H1 (cell line): Measurements from ENCODE around the gene SPRN. TPM values are rescaled to one million over a fixed set of nuclear protein-coding genes. Genes with fewer than 3 reads are reported as not detected.

Source experiments
- CTCF ChIA-PET: fragments of 300-600 bp; sonication (Branson Sonifier 250); formaldehyde crosslinking; loops from one replicate; lab custom pipeline; 2021; ENCODE audit not compliant: partially characterized antibody; lab: Charles Lee
- POLR2A ChIA-PET: fragments of 300-600 bp; sonication (Branson Sonifier 250); formaldehyde crosslinking; loops from one replicate; lab custom pipeline; 2021; ENCODE audit warnings: inconsistent platforms; ENCODE audit not compliant: partially characterized antibody; lab: Charles Lee
- DNase-seq, 2 experiments: peaks; one replicate each; pipeline versions ENCODE4 v3.0.0 to v3.0.0-alpha.2; 2010 to 2022; ENCODE audit warnings: low spot score in 2 of 2, low read depth in 1 of 2, mixed read lengths in 1 of 2
- FAIRE-seq: peaks from 2 replicates; lab custom pipeline; 2011; peaks lifted over from hg19 to GRCh38; lab: Jason Lieb, UNC
- H2AFZ ChIP-seq: 2 replicates; pipeline ENCODE4 v1.8.1; 2012; ENCODE audit warnings: low read length, inconsistent platforms
- H2AK5ac ChIP-seq: 2 replicates; pipeline ENCODE4 v1.6.1; 2013; ENCODE audit warnings: low read depth, low read length
- H2BK120ac ChIP-seq: replicated peaks from 2 replicates; pipeline ENCODE3; 2013; ENCODE audit warnings: low read depth, low read length, inconsistent platforms
- H2BK12ac ChIP-seq: 2 replicates; pipeline ENCODE4 v1.6.1; 2013; ENCODE audit warnings: low read depth, low read length
- H2BK15ac ChIP-seq: 2 replicates; pipeline ENCODE4 v1.6.1; 2013; ENCODE audit warnings: low read length
- H2BK20ac ChIP-seq: 2 replicates; pipeline ENCODE4 v1.6.1; 2013; ENCODE audit warnings: low read length
- H2BK5ac ChIP-seq: 2 replicates; pipeline ENCODE4 v1.6.1; 2013; ENCODE audit warnings: low read depth, low read length
- H3K14ac ChIP-seq: 2 replicates; pipeline ENCODE4 v1.6.1; 2013; ENCODE audit warnings: inconsistent platforms; ENCODE audit not compliant: insufficient read length
- H3K18ac ChIP-seq: 2 replicates; pipeline ENCODE4 v1.6.1; 2013; ENCODE audit warnings: low read length; ENCODE audit errors: extremely low read depth
- H3K23ac ChIP-seq: 2 replicates; pipeline ENCODE4 v1.6.1; 2013; ENCODE audit warnings: inconsistent platforms; ENCODE audit not compliant: insufficient read length
- H3K23me2 ChIP-seq: 2 replicates; pipeline ENCODE4 v1.6.1; 2013; ENCODE audit warnings: low read depth, low read length
- H3K27ac ChIP-seq: 2 replicates; pipeline ENCODE4 v1.6.1; 2011; ENCODE audit warnings: low read depth, low read length, inconsistent platforms
- H3K27me3 ChIP-seq, 4 experiments: replicated peaks in 1 of 4; 1 replicate in 1 of 4; 2 replicates in 3 of 4; pipeline versions ENCODE4 v1.6.1 to v1.8.1; 2011 to 2013; ENCODE audit warnings: low read length in 3 of 4, mild to moderate bottlenecking in 3 of 4, inconsistent platforms in 2 of 4, mixed read lengths in 2 of 4, moderate library complexity in 1 of 4; ENCODE audit not compliant: control insufficient read depth in 3 of 4, insufficient read depth in 3 of 4; ENCODE audit errors: extremely low read depth in 1 of 4
- H3K36me3 ChIP-seq, 4 experiments: 2 replicates each; pipeline versions ENCODE4 v1.6.1 to v1.8.1; 2011 to 2013; ENCODE audit warnings: mild to moderate bottlenecking in 4 of 4, low read length in 3 of 4, moderate library complexity in 2 of 4, control low read depth in 1 of 4, inconsistent platforms in 1 of 4; ENCODE audit not compliant: insufficient read depth in 4 of 4, control insufficient read depth in 2 of 4
- H3K4ac ChIP-seq: replicated peaks from 2 replicates; pipeline ENCODE3; 2013; ENCODE audit warnings: low read length, low read depth, mixed read lengths, inconsistent platforms; ENCODE audit not compliant: insufficient read length
- H3K4me1 ChIP-seq, 4 experiments: replicated peaks in 1 of 4; 1 replicate in 1 of 4; 2 replicates in 3 of 4; pipeline versions ENCODE4 v1.6.1 to v1.8.1; 2011 to 2013; ENCODE audit warnings: low read length in 3 of 4, inconsistent platforms in 2 of 4, mixed read lengths in 1 of 4; ENCODE audit not compliant: insufficient read depth in 4 of 4, control insufficient read depth in 3 of 4
- H3K4me2 ChIP-seq, 2 experiments: 2 replicates each; pipeline versions ENCODE4 v1.6.1 to v1.8.1; 2011 to 2013; ENCODE audit warnings: low read depth in 2 of 2, low read length in 2 of 2, control low read depth in 1 of 2, inconsistent platforms in 1 of 2, mild to moderate bottlenecking in 1 of 2; ENCODE audit not compliant: insufficient read depth in 1 of 2
- H3K4me3 ChIP-seq, 4 experiments: fragments of 200-600, 300-600 bp in 1 of 4; sonication (generic), shearing (Covaris generic), sonication (Bioruptor Twin) in 1 of 4; 2 replicates each; pipeline versions ENCODE4 v1.5.1 to v1.8.1; 2011 to 2016; ENCODE audit warnings: low read length in 4 of 4, low read depth in 3 of 4, control low read depth in 2 of 4, inconsistent platforms in 2 of 4, mild to moderate bottlenecking in 2 of 4, mixed read lengths in 1 of 4, moderate library complexity in 1 of 4; ENCODE audit not compliant: insufficient read depth in 2 of 4; ENCODE audit errors: extremely low read depth in 1 of 4
- H3K56ac ChIP-seq: replicated peaks from 2 replicates; pipeline ENCODE3; 2013; ENCODE audit warnings: low read depth, mild to moderate bottlenecking, mixed read lengths, low read length, inconsistent platforms; ENCODE audit not compliant: insufficient read length
- H3K79me1 ChIP-seq: 2 replicates; pipeline ENCODE4 v1.6.1; 2013; ENCODE audit warnings: low read depth, low read length, control low read depth
- H3K79me2 ChIP-seq, 2 experiments: 2 replicates each; pipeline versions ENCODE4 v1.6.1 to v1.8.1; 2012 to 2013; ENCODE audit warnings: low read length in 2 of 2, mild to moderate bottlenecking in 2 of 2, inconsistent platforms in 1 of 2; ENCODE audit not compliant: insufficient read depth in 2 of 2, control insufficient read depth in 1 of 2
- H3K9ac ChIP-seq, 4 experiments: replicated peaks in 1 of 4; 1 replicate in 1 of 4; 2 replicates in 3 of 4; pipeline versions ENCODE4 v1.6.1 to v1.8.1; 2011 to 2013; ENCODE audit warnings: low read depth in 3 of 4, low read length in 3 of 4, control low read depth in 2 of 4, mild to moderate bottlenecking in 2 of 4, moderate library complexity in 2 of 4, inconsistent platforms in 1 of 4; ENCODE audit errors: extremely low read depth in 1 of 4
- H3K9me3 ChIP-seq, 2 experiments: 2 replicates each; pipeline versions ENCODE4 v1.6.1 to v1.8.1; 2012 to 2013; ENCODE audit warnings: mild to moderate bottlenecking in 2 of 2, moderate library complexity in 2 of 2, control low read depth in 1 of 2, inconsistent platforms in 1 of 2, low read depth in 1 of 2, low read length in 1 of 2, mixed read lengths in 1 of 2; ENCODE audit not compliant: insufficient read depth in 2 of 2
- H4K20me1 ChIP-seq, 2 experiments: replicated peaks in 1 of 2; 2 replicates each; pipeline versions ENCODE3 to v1.8.1; 2011 to 2013; ENCODE audit warnings: inconsistent platforms in 2 of 2, low read length in 2 of 2, mild to moderate bottlenecking in 1 of 2; ENCODE audit not compliant: insufficient read depth in 2 of 2, control insufficient read depth in 1 of 2
- H4K5ac ChIP-seq: 2 replicates; pipeline ENCODE4 v1.6.1; 2013; ENCODE audit warnings: low read length, low read depth, mixed read lengths, inconsistent platforms; ENCODE audit not compliant: insufficient read length
- H4K8ac ChIP-seq: 2 replicates; pipeline ENCODE4 v1.8.0; 2013; ENCODE audit warnings: mild to moderate bottlenecking, moderate library complexity, low read length, inconsistent platforms; ENCODE audit not compliant: insufficient read depth; ENCODE audit errors: extremely low read depth
- H4K91ac ChIP-seq: replicated peaks from 2 replicates; pipeline ENCODE3; 2013; ENCODE audit warnings: low read length, mixed read lengths, inconsistent platforms; ENCODE audit not compliant: insufficient read length
- CTBP2 ChIP-seq: IDR thresholded peaks from 2 replicates; pipeline ENCODE4 v1.7.0; 2011; ENCODE audit warnings: borderline replicate concordance, mild to moderate bottlenecking, moderate library complexity, mixed read lengths, low read length; ENCODE audit not compliant: insufficient read depth, insufficient read length
- FOSL1 ChIP-seq: IDR thresholded peaks from 2 replicates; pipeline ENCODE4 v1.6.1; 2011; ENCODE audit warnings: mild to moderate bottlenecking, low read depth, low read length, moderate library complexity; ENCODE audit not compliant: insufficient read depth
- JUN ChIP-seq: IDR thresholded peaks from 2 replicates; pipeline ENCODE4 v1.6.1; 2011; ENCODE audit warnings: low read depth, mild to moderate bottlenecking, improper control_type of control experiment, low read length
- KDM4A ChIP-seq: IDR thresholded peaks from one replicate; pipeline ENCODE4 v1.7.1; 2012; ENCODE audit warnings: low read depth, mild to moderate bottlenecking, moderate library complexity, low read length, inconsistent platforms; ENCODE audit not compliant: severe bottlenecking
- KDM5A ChIP-seq: fragments of 200-600 bp; IDR thresholded peaks from 2 replicates; pipeline ENCODE4 v1.7.1; 2012; ENCODE audit warnings: mild to moderate bottlenecking, low read length, inconsistent platforms, mixed read lengths
- SP4 ChIP-seq: IDR thresholded peaks from 2 replicates; pipeline ENCODE4 v1.6.1; 2012; ENCODE audit warnings: low read length, inconsistent platforms
- TAF7 ChIP-seq: optimal IDR thresholded peaks from 2 replicates; pipeline ENCODE3; 2011; ENCODE audit warnings: low read depth, mild to moderate bottlenecking, inconsistent platforms, low read length, moderate library complexity, borderline replicate concordance
- TEAD4 ChIP-seq: IDR thresholded peaks from 2 replicates; pipeline ENCODE4 v1.6.1; 2012; ENCODE audit warnings: low read depth, low read length, inconsistent platforms, mixed read lengths
- WGBS, 2 experiments: shearing (Covaris generic) in 1 of 2; methylation state at CpG; one replicate each; pipeline versions ENCODE4 v1.1.6 to v1.1.7; 2013 to 2015; ENCODE audit warnings: low lambda C conversion rate in 2 of 2, mixed read lengths in 2 of 2, inconsistent platforms in 1 of 2, low coverage in 1 of 2, missing lambda C conversion rate in 1 of 2; ENCODE audit not compliant: insufficient replicate concordance in 2 of 2, insufficient coverage in 1 of 2, insufficient read length in 1 of 2; ENCODE audit errors: extremely low coverage in 1 of 2, missing lambda C conversion rate in 1 of 2; 5-methylcytosine and 5-hydroxymethylcytosine counted together
- polyA plus RNA-seq, 7 experiments: library from polyadenylated mRNA; depleted of rRNA in 3 of 7; stranded (reverse) in 5 of 7; unstranded in 2 of 7; fragments of >200 nt in 5 of 7; fragments of 200-250 nt in 2 of 7; gene quantifications; 1 replicate in 5 of 7; 2 replicates in 1 of 7; 4 replicates in 1 of 7; pipeline versions ENCODE4 v1.2.1 to v1.2.3, GENCODE V29; 2011 to 2013; ENCODE audit warnings: missing spikeins in 2 of 7, mixed read lengths in 2 of 7
- total RNA-seq: library from RNA; stranded (reverse); fragmentation: NEBNext Ultra II Directional; extraction: Animal tissue kit (Norgen Biotek cat#: 25700); gene quantifications from 2 replicates; pipeline ENCODE4 v1.2.1, GENCODE V29; 2021

The SPRN gene
- total and polyA plus RNA-seq, 2 of the 8 experiments (the other 6 are each of a cell fraction or from before 2014, with no cell fraction given): 0.23 to 0.24 TPM

- Histone ChIP-seq H4K5ac (no peak overlapping the region), H3K23ac (no peak overlapping the region), H4K20me1 (no peaks in the 10 kb centered on the region), H3K18ac (no peak overlapping the region), H2AK5ac (no peak overlapping the region), H3K4me3 (no peak overlapping the region), H3K27me3 (no peaks in the 10 kb centered on the region), H3K36me3 (no peaks in the 10 kb centered on the region; a peak in 1 of 8 replicates), H3K4ac (no peak overlapping the region), H3K9me3 (peaks cover 79 to 93% of the 10 kb centered on the region in 2 experiments), H3K79me2 (no peaks in the 10 kb centered on the region), H2BK5ac (no peak overlapping the region), H3K27ac (no peak overlapping the region), H3K4me2 (no peak overlapping the region), H3K9ac (no peak overlapping the region), H3K4me1 (no peaks in the 10 kb centered on the region)
- POLR2A ChIA-PET: no interaction called here
- DNase-seq (no peak), FAIRE-seq (no peak)
- 83% methylated on average over 24 of the region's 40 CpGs; no CpG with 5 or more reads in 1 of the 2 experiments for WGBS, 2 experiments
- TF ChIP-seq FOSL1: no peak
- TF ChIP-seq KDM4A: no peak
- TF ChIP-seq SP4: no peak
- TF ChIP-seq TEAD4: no peak
- no peak for TF ChIP-seq CTBP2
- TF ChIP-seq JUN: no peak
- TF ChIP-seq KDM5A: no peak
- no peak for TF ChIP-seq TAF7
- TF ChIP-seq, all 59 proteins: peak for 0
- CTCF ChIA-PET: no interaction called here
- no peak overlapping the region for H4K8ac ChIP-seq
- no peak overlapping the region for H2BK120ac ChIP-seq
- H2AFZ ChIP-seq: no peak overlapping the region
- H2BK12ac ChIP-seq: no peak overlapping the region
- no peak overlapping the region for H3K56ac ChIP-seq
- H2BK15ac ChIP-seq: no peak overlapping the region
- H2BK20ac ChIP-seq: no peak overlapping the region
- no peak overlapping the region for H3K14ac ChIP-seq
- H3K79me1 ChIP-seq: no peaks in the 10 kb centered on the region
- H3K23me2 ChIP-seq: no peaks in the 10 kb centered on the region
- no peak overlapping the region for H4K91ac ChIP-seq
These were observed 33.7 kb upstream of the SPRN start for GRCh38 chr10:133458021-133458709.
